GM20000 (cell line): ENCODE data around the gene GPR32.
"Not testable (repeated sequence)": the region's sequence is repeated elsewhere in the genome, so short reads cannot be mapped to it uniquely, and the experiment has no call there.

Experiments used
- DNase-seq: peaks from one replicate; pipeline ENCODE4 v3.0.0; 2012; ENCODE audit warnings: low spot score
- CTCF ChIP-seq: IDR thresholded peaks from 2 replicates; pipeline ENCODE4 v1.5.1; 2012; ENCODE audit warnings: mild to moderate bottlenecking, control low read depth; ENCODE audit errors: extremely low read depth, missing control alignments

Gene GPR32

DNA sequence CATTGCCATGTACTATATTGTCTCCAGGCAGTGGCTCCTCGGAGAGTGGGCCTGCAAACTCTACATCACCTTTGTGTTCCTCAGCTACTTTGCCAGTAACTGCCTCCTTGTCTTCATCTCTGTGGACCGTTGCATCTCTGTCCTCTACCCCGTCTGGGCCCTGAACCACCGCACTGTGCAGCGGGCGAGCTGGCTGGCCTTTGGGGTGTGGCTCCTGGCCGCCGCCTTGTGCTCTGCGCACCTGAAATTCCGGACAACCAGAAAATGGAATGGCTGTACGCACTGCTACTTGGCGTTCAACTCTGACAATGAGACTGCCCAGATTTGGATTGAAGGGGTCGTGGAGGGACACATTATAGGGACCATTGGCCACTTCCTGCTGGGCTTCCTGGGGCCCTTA is 624 bp downstream of the GPR32 start:
- TF ChIP-seq CTCF: no peak

GRCh38 chr19:50772476-50772875 is 2.2 kb downstream of the GPR32 start:
- DNase-seq: no peak

More for the DNA sequence above, 624 bp downstream of the GPR32 start:
- DNase-seq: no peak

GRCh38 chr19:50772912-50773311 is 2.6 kb downstream of the GPR32 start:
- DNase-seq: not testable (repeated sequence)

More at GRCh38 chr19:50772476-50772875, 2.2 kb downstream of the GPR32 start:
- TF ChIP-seq CTCF: no peak

DNA sequence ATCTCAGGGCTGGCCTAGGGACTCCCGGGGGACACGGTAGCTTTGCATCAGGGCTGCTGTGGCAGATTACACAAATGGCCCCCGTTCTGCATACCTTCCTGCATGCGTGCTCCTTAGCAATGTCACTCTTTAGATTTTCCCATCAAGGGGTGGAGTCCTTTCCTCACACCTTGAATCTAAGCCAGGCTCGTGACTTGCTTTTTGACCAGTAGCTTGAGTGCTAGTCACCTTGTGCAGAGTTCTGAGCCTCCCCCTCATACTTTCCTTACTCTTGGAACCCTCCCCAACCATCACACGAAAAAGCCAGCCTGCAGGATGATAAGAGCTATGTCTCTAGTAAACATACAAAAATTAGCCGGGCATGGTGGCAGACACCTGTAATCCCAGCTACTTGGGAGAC is 3.2 kb downstream of the GPR32 start:
- DNase-seq: not testable (repeated sequence)

GRCh38 chr19:50776131-50776530 is 5.9 kb downstream of the GPR32 start:
- no peak for DNase-seq
- TF ChIP-seq CTCF: no peak

DNA sequence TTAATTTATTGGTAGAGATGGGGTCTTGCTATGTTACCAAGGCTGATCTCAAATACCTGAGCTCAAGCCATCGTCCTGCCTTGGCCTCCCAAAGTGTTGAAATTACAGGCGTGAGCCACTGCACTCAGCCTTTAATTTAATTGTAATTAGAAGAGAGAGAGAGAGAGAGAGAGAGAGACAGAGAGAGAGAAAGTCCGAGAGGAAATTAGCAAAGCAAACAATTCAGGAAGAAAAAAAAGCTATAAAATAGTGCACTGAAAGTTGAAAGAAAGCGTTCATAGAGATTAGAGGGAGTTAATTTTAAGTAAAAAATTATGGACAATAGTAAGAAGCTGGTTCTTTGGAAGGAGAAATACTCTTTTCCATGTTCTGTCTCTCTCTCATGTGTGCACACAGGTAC is 7.0 kb downstream of the GPR32 start:
- no peak for TF ChIP-seq CTCF
- DNase-seq: no peak

DNA sequence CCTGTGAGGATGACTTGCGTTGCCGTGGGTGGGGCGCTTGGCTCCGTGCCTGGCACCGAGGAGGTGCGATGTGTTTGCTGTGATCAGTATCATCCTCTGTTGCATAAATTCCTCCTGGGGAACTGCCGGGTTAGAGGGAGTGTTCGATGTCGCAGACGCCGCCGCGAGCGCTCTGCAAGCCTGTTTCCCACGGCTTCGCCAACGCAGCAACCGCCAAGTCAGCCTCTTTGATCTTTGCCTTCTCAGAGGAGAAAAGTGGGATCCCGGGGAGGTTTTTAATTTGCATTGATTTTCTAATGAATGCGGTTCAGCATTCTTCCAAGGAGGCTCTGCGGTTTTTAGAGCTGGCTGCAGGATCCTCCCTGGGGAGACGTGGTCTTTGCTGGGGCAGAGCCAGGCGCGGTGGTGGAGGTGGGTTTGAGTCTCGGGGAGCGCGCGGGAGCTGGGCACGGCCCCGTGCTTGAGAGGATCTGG is 7.6 kb downstream of the GPR32 start:
- no peak for TF ChIP-seq CTCF
- DNase-seq: peak; percentile 6

GRCh38 chr19:50778906-50779430 is 8.7 kb downstream of the GPR32 start:
- no peak for TF ChIP-seq CTCF
- peak; percentile 7 for DNase-seq
